Transverse colon (tissue), 3 donors: ENCODE data around the gene UFSP2.

ENCODE experiments used
- EP300 ChIP-seq: sonication (generic); formaldehyde crosslinking; IDR thresholded peaks from one replicate; pipeline ENCODE4 v1.6.1; 2017; ENCODE audit warnings: antibody characterized with exemption, low read depth
- POLR2A ChIP-seq: fragments of 450-650 bp; IDR thresholded peaks from one replicate; pipeline ENCODE4 v1.6.1; 2016; ENCODE audit warnings: antibody characterized with exemption, mild to moderate bottlenecking, moderate library complexity
- POLR2AphosphoS5 ChIP-seq, 3 donors: sonication (generic); formaldehyde crosslinking; IDR thresholded peaks; one replicate each; pipeline ENCODE4 v1.6.1; 2016; ENCODE audit warnings: antibody characterized with exemption in 3 of 3

DNA sequence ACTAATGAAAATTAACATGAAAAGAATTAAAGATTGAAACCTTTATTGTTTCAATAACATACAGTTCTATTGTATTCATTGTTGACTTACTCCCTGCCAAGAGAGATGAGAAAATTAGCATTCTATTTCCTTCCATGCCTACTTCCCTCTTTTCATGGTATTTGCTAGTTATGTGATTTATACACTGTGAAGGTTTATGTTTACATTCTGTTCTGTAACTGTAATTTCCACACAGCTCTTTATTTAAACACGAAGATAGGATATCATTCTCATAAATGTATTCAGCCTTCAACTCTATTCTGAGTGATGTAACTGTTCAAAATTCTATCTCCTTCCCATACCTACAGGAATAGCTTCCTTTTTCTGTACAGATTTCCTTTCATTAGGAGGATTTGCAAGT, 39.1 kb upstream of the UFSP2 start:
- no peak for TF ChIP-seq EP300
- TF ChIP-seq POLR2A, result no peak
- no peak for TF ChIP-seq POLR2AphosphoS5 (IDR thresholded peaks at IDR 0.05)
